Caco-2 (cell line): Measurements from ENCODE around the gene ME3. TPM values are rescaled to one million over a fixed set of nuclear protein-coding genes. Genes with fewer than 3 reads are reported as not detected.

Source experiments
- BruUV-seq: library from RNA; stranded (reverse); fragments of 400-500 nt; replicated peaks from 2 replicates; lab custom pipeline; 2021; lab: Mats Ljungman, UMichigan
- CTCF ChIA-PET: fragments of 300-600 bp; sonication (Branson Sonifier 250); formaldehyde crosslinking; loops from one replicate; lab custom pipeline; 2022; ENCODE audit warnings: antibody characterized with exemption; lab: Charles Lee
- POLR2A ChIA-PET: fragments of 300-600 bp; sonication (Branson Sonifier 250); formaldehyde crosslinking; loops from one replicate; lab custom pipeline; 2022; ENCODE audit warnings: antibody characterized with exemption; lab: Charles Lee
- DNase-seq, 2 experiments: peaks; one replicate each; pipeline versions ENCODE4 v3.0.0 to v3.0.0-alpha.2; 2020 to 2022
- H3K27me3 ChIP-seq: replicated peaks from 2 replicates; pipeline ENCODE4 v1.6.0; 2011; ENCODE audit warnings: low read length; ENCODE audit not compliant: control insufficient read depth, insufficient read depth
- H3K36me3 ChIP-seq: 2 replicates; pipeline ENCODE4 v1.5.1; 2011; ENCODE audit warnings: low read length; ENCODE audit not compliant: control insufficient read depth, insufficient read depth
- H3K4me1 ChIP-seq: fragments of 250-450 bp; sonication (Bioruptor Pico); 2 replicates; pipeline ENCODE4 v1.5.1; 2020; ENCODE audit warnings: mild to moderate bottlenecking
- H3K4me3 ChIP-seq: 2 replicates; pipeline ENCODE4 v1.5.1; 2011; ENCODE audit warnings: low read depth, mild to moderate bottlenecking, control low read depth, low read length
- H3K9me3 ChIP-seq: fragments of 250-450 bp; sonication (Bioruptor Pico); 2 replicates; pipeline ENCODE4 v1.5.1; 2020; ENCODE audit warnings: mild to moderate bottlenecking, moderate library complexity
- H3K27ac Mint-ChIP-seq: one replicate; pipeline ENCODE4 v1.8.0; 2022; ENCODE audit warnings: mixed read lengths; ENCODE audit not compliant: unreplicated experiment
- H3K27me3 Mint-ChIP-seq: one replicate; pipeline ENCODE4 v1.8.0; 2022; ENCODE audit warnings: mixed read lengths; ENCODE audit not compliant: insufficient read depth, unreplicated experiment
- H3K36me3 Mint-ChIP-seq: one replicate; pipeline ENCODE4 v1.8.0; 2022; ENCODE audit warnings: mild to moderate bottlenecking, mixed read lengths; ENCODE audit not compliant: insufficient read depth, unreplicated experiment
- H3K4me1 Mint-ChIP-seq: one replicate; pipeline ENCODE4 v1.8.0; 2022; ENCODE audit warnings: low read depth, mixed read lengths; ENCODE audit not compliant: unreplicated experiment
- H3K4me3 Mint-ChIP-seq: one replicate; pipeline ENCODE4 v1.8.0; 2022; ENCODE audit warnings: mild to moderate bottlenecking, moderate library complexity, mixed read lengths; ENCODE audit not compliant: unreplicated experiment
- H3K9me3 Mint-ChIP-seq: one replicate; pipeline ENCODE4 v1.8.0; 2022; ENCODE audit warnings: mixed read lengths; ENCODE audit not compliant: unreplicated experiment
- intact Hi-C: fragments of 100-400 bp; cut with micrococcal nuclease; formaldehyde crosslinking; loops from one replicate; pipeline ENCODE4 v1.10.0; 2022; ENCODE audit not compliant: unreplicated experiment
- total RNA-seq: library from RNA; stranded (reverse); gene quantifications from 2 replicates; pipeline ENCODE4 v1.2.3, GENCODE V29; 2022
- TF ChIP-seq, protein P1 (sequence below), 2 experiments: fragments of 200-600 bp in 1 of 2; IDR thresholded peaks; 1 replicate in 1 of 2; 2 replicates in 1 of 2; pipeline versions ENCODE4 v1.5.1 to v1.8.0; 2011 to 2022; ENCODE audit warnings: antibody characterized with exemption in 1 of 2, control low read depth in 1 of 2, inconsistent platforms in 1 of 2, low read depth in 1 of 2, low read length in 1 of 2, mild to moderate bottlenecking in 1 of 2, moderate library complexity in 1 of 2; ENCODE audit not compliant: insufficient read depth in 1 of 2, severe bottlenecking in 1 of 2, unreplicated experiment in 1 of 2

Gene ME3
- total RNA-seq, 1 experiment from 2014 or later = 32.8 TPM

DNA sequence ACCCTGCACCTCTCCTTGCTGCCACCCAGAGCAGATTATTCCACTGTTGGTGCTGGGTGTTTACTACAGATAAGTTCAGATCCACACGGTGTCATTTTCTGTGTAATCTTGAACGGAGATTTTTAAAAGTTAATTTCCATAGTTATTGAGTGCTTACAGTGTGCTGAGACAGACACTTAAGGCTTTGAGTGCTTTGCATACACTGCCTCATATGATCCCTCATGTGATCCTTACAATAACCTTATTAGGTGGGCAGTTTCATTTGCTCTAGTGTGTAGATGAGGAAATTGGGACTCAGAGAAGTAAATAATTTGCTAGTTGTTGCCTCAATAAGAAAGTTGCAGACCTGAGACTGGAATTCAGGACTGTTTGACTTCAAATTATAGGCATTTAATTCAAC lies 32.3 kb upstream of the ME3 start:
- Mint-ChIP-seq H3K4me3 (no peak overlapping the region), H3K27ac (no peak overlapping the region), H3K4me1 (peaks cover 45% of the 10 kb centered on the region), H3K36me3 (no peaks in the 10 kb centered on the region), H3K27me3 (no peaks in the 10 kb centered on the region), H3K9me3 (peaks cover 12% of the 10 kb centered on the region)
- Histone ChIP-seq H3K27me3 (no peaks in the 10 kb centered on the region), H3K4me3 (no peak overlapping the region), H3K36me3 (no peaks in the 10 kb centered on the region), H3K4me1 (peaks cover 38% of the 10 kb centered on the region), H3K9me3 (peaks cover 1% of the 10 kb centered on the region)
- intact Hi-C loops = no loop called here
- TF ChIP-seq, protein P1, sequence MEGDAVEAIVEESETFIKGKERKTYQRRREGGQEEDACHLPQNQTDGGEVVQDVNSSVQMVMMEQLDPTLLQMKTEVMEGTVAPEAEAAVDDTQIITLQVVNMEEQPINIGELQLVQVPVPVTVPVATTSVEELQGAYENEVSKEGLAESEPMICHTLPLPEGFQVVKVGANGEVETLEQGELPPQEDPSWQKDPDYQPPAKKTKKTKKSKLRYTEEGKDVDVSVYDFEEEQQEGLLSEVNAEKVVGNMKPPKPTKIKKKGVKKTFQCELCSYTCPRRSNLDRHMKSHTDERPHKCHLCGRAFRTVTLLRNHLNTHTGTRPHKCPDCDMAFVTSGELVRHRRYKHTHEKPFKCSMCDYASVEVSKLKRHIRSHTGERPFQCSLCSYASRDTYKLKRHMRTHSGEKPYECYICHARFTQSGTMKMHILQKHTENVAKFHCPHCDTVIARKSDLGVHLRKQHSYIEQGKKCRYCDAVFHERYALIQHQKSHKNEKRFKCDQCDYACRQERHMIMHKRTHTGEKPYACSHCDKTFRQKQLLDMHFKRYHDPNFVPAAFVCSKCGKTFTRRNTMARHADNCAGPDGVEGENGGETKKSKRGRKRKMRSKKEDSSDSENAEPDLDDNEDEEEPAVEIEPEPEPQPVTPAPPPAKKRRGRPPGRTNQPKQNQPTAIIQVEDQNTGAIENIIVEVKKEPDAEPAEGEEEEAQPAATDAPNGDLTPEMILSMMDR (IDR thresholded peaks at IDR 0.05; ENCODE audit: insufficient read depth in 1 of 2, low read depth in 1 of 2, low read length in 1 of 2, severe bottlenecking in 1 of 2, unreplicated experiment in 1 of 2) = no peak
- ChIA-PET POLR2A (interaction anchor here (0.6 kb wide), 1 partner anchor 12 kb away, joined by 3 read pairs; no protein-coding TSS in a partner anchor), CTCF (interaction anchor here (1.7 kb wide), 1 partner anchor 96 kb away, joined by 3 read pairs; no protein-coding TSS in a partner anchor)
- DNase-seq = no peak
- BruUV-seq = no TSS peak

DNA sequence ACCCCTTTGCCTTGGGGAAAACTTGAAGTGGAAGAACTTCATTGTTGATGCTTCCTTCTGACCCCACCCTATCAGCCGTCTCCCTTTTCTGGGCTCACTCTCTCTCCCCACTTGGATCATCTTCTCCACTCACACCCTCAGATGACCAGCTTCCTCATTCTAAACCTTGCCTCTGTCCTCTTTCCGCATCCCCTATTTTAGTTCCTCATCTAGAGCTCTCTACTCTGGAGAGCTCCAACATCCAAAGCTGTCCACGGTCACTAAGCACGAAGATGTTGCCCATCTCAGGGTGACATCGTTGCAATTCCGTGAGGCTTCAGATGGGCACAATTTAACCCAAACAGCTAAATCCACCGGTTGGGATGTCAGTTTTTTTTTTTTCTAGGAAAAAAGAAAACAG lies 31.6 kb upstream of the ME3 start:
- H3K27ac Mint-ChIP-seq = no peak overlapping the region
- Histone ChIP-seq H3K27me3 (no peaks in the 10 kb centered on the region), H3K9me3 (no peaks in the 10 kb centered on the region), H3K4me3 (no peak overlapping the region), H3K4me1 (peaks cover 44% of the 10 kb centered on the region), H3K36me3 (no peaks in the 10 kb centered on the region)
- H3K4me3 Mint-ChIP-seq = no peak overlapping the region
- H3K36me3 Mint-ChIP-seq = no peaks in the 10 kb centered on the region
- H3K27me3 Mint-ChIP-seq = no peaks in the 10 kb centered on the region
- intact Hi-C loops = no loop called here
- no peak for DNase-seq
- CTCF ChIA-PET = interaction anchor here (1.7 kb wide), 1 partner anchor 96 kb away, joined by 3 read pairs; no protein-coding TSS in a partner anchor
- no TSS peak for BruUV-seq
- H3K9me3 Mint-ChIP-seq = peaks cover 5% of the 10 kb centered on the region
- POLR2A ChIA-PET = interaction anchor here (0.7 kb wide), 1 partner anchor 191 kb away, joined by 6 read pairs; no protein-coding TSS in a partner anchor
- H3K4me1 Mint-ChIP-seq = peaks cover 42% of the 10 kb centered on the region
- TF ChIP-seq, protein P1 (IDR thresholded peaks at IDR 0.05; ENCODE audit: insufficient read depth in 1 of 2, low read depth in 1 of 2, low read length in 1 of 2, severe bottlenecking in 1 of 2, unreplicated experiment in 1 of 2) = no peak

DNA sequence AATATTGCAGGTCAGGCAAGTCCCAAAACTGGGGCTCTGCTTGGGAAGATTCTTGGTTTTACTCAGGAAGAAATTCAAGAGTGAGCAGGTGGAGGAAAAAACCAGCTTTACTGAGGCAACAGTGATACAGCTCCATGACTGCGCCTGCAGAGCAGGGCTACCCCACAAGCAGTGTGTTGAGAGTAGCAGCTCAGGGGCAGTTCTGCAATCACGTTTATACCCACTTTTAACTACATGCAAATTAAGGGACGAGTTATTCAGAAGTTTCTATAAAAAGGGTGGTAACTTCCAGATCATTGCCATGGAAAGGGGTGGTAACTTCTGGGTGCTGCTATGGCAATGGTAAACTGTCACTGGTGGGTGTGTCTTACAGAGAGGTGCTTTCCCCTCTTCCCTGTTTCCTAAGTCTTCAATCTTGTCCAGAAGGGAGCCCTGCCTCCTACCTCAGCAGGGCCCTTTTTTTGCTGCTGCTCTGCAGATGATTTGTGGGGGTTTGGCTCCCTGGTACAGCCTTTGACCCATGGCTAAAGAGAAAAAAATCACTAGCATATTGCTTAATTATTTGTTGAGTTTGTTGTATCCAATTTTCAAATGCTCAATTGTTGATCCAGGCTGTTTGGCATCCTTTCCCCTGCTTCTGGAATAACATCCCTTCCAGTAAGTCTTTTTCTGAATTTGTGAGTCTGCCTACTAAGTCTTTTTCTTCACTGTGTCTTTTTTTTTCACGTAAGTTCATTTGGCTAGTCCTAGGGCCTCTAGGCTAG lies 30.0 kb upstream of the ME3 start:
- Histone ChIP-seq H3K36me3 (no peaks in the 10 kb centered on the region), H3K4me1 (peaks cover 36% of the 10 kb centered on the region), H3K4me3 (no peak overlapping the region), H3K9me3 (no peaks in the 10 kb centered on the region), H3K27me3 (no peaks in the 10 kb centered on the region)
- DNase-seq = no peak
- Mint-ChIP-seq H3K27ac (no peak overlapping the region), H3K9me3 (no peaks in the 10 kb centered on the region), H3K4me3 (no peak overlapping the region), H3K27me3 (no peaks in the 10 kb centered on the region), H3K4me1 (peaks cover 28% of the 10 kb centered on the region), H3K36me3 (no peaks in the 10 kb centered on the region)
- BruUV-seq = no TSS peak
- intact Hi-C loops = no loop called here
- POLR2A ChIA-PET = no interaction called here
- TF ChIP-seq, protein P1 (IDR thresholded peaks at IDR 0.05; ENCODE audit: insufficient read depth in 1 of 2, low read depth in 1 of 2, low read length in 1 of 2, severe bottlenecking in 1 of 2, unreplicated experiment in 1 of 2) = no peak
- CTCF ChIA-PET = no interaction called here
